ENCODE data around the gene ABI1. TPM values are rescaled to one million over a fixed set of nuclear protein-coding genes. Genes with fewer than 3 reads are reported as not detected.

The ABI1 gene
- total RNA-seq, 1 experiment from 2014 or later: 36.9 TPM

DNA sequence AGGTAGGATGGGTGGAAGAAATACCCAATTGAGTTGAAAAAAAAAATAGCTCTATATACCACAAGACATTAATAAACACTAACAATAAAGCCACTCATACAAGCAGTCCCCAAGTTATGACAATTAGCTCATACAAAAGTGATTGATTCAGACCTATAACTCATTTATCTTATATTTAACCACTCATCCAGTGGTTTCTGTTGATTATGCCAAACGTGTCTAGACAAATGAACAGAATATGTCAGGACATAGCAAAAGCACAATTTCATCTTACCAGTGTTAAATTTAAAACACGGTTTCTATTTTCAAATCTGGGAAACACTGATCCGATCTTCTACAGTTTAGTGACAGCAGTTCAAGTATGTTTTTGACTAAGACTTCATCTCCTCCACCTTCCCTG lies 17.0 kb downstream of the ABI1 start:
- H2AK5ac ChIP-seq (ENCODE audit: insufficient read length, low read length): no peak overlapping the region
- no peak overlapping the region for H3K27ac ChIP-seq (ENCODE audit: insufficient read length, low read depth, low read length)
- no peaks in the 10 kb centered on the region for H3K23me2 ChIP-seq (ENCODE audit: insufficient read length, low read depth, low read length, poor library complexity, severe bottlenecking)
- H3K9me3 ChIP-seq (ENCODE audit: control insufficient read depth, low read depth, low read length): no peaks in the 10 kb centered on the region
- H3K9ac ChIP-seq (ENCODE audit: extremely low read depth, insufficient read length, low read length): no peak overlapping the region
- H3T11ph ChIP-seq (ENCODE audit: low read length): no peak overlapping the region
- no peak overlapping the region for H3K4ac ChIP-seq (ENCODE audit: low read depth, low read length)
- H4K91ac ChIP-seq (ENCODE audit: insufficient read length, low read depth, low read length): no peak overlapping the region
- H2BK20ac ChIP-seq (ENCODE audit: low read depth, low read length, poor library complexity, severe bottlenecking): no peak overlapping the region
- H3K4me2 ChIP-seq (ENCODE audit: insufficient read depth, insufficient read length, low read length): no peak overlapping the region
- no peak overlapping the region for H3K23ac ChIP-seq (ENCODE audit: insufficient read length, low read depth, low read length)
- H3K4me1 Mint-ChIP-seq: peaks cover 9 to 25% of the 10 kb centered on the region in 2 experiments
- no peak overlapping the region for H2AFZ ChIP-seq (ENCODE audit: low read length)
- H3K56ac ChIP-seq (ENCODE audit: insufficient read length, low read depth, low read length): no peak overlapping the region
- DNase-seq: no peak
- WGBS (ENCODE audit: extremely low coverage, insufficient read length, low lambda C conversion rate): no CpG with 5 or more reads among the region's 3 CpGs
- H3K79me2 ChIP-seq (ENCODE audit: insufficient read depth, low read length): peaks cover 7% of the 10 kb centered on the region; the same call in 1 of the 2 replicates
- peaks cover 6% of the 10 kb centered on the region; the same call in 1 of the 2 replicates for H3K4me1 ChIP-seq (ENCODE audit: insufficient read depth, low read length)
- H3K14ac ChIP-seq (ENCODE audit: insufficient read depth, low read length): no peak overlapping the region
- H3K9me3 Mint-ChIP-seq: no peaks in the 10 kb centered on the region
- H3K4me3 Mint-ChIP-seq: no peak overlapping the region
- H3K27me3 Mint-ChIP-seq (ENCODE audit: low read depth): no peaks in the 10 kb centered on the region
- H4K20me1 ChIP-seq (ENCODE audit: control insufficient read depth, insufficient read depth, insufficient read length): no peaks in the 10 kb centered on the region
- H2BK120ac ChIP-seq (ENCODE audit: low read depth, low read length, poor library complexity, severe bottlenecking): no peak overlapping the region
- peaks cover 4% of the 10 kb centered on the region for H3K79me1 ChIP-seq (ENCODE audit: insufficient read depth, low read depth, low read length, poor library complexity, severe bottlenecking)
- H2BK12ac ChIP-seq (ENCODE audit: insufficient read length, low read depth, low read length): no peak overlapping the region
- 0 out of 7 replicates have a peak, but pooled peaks cover 0 to 2% (median 0%) of the 10 kb centered on the region in 3 experiments for H3K36me3 Mint-ChIP-seq (ENCODE audit: insufficient read depth in 1 of 3, low read depth in 3 of 3)
- TF ChIP-seq, protein P1, sequence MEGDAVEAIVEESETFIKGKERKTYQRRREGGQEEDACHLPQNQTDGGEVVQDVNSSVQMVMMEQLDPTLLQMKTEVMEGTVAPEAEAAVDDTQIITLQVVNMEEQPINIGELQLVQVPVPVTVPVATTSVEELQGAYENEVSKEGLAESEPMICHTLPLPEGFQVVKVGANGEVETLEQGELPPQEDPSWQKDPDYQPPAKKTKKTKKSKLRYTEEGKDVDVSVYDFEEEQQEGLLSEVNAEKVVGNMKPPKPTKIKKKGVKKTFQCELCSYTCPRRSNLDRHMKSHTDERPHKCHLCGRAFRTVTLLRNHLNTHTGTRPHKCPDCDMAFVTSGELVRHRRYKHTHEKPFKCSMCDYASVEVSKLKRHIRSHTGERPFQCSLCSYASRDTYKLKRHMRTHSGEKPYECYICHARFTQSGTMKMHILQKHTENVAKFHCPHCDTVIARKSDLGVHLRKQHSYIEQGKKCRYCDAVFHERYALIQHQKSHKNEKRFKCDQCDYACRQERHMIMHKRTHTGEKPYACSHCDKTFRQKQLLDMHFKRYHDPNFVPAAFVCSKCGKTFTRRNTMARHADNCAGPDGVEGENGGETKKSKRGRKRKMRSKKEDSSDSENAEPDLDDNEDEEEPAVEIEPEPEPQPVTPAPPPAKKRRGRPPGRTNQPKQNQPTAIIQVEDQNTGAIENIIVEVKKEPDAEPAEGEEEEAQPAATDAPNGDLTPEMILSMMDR (conservative IDR thresholded peaks at IDR 0.05): no peak
- H2BK5ac ChIP-seq (ENCODE audit: insufficient read length, low read length): no peak overlapping the region
- H2BK15ac ChIP-seq (ENCODE audit: low read depth, low read length): no peak overlapping the region
- no peaks in the 10 kb centered on the region for H3K27me3 ChIP-seq (ENCODE audit: insufficient read depth, low read length)
- H4K5ac ChIP-seq (ENCODE audit: insufficient read length, low read depth, low read length): no peak overlapping the region
- H4K8ac ChIP-seq (replicated peaks; ENCODE audit: insufficient read length, low read depth, low read length): no peak overlapping the region
- H3K27ac Mint-ChIP-seq: peak overlapping the region in 1 of 3 experiments; percentile 11; a peak in 2 of 7 replicates
- H3K18ac ChIP-seq (ENCODE audit: insufficient read length, low read depth, low read length): no peak overlapping the region

All from H9 (cell line).